GM19452 (cell line): ENCODE data around the gene RGS14.
"Not testable (repeated sequence)": the region's sequence is repeated elsewhere in the genome, so short reads cannot be mapped to it uniquely, and the experiment has no call there.

Source experiments
- ATAC-seq: cut with Tn5 transposase; IDR thresholded peaks from one replicate; pipeline ENCODE4 v1.9.1; 2021; ENCODE audit not compliant: unreplicated experiment

The RGS14 gene

DNA sequence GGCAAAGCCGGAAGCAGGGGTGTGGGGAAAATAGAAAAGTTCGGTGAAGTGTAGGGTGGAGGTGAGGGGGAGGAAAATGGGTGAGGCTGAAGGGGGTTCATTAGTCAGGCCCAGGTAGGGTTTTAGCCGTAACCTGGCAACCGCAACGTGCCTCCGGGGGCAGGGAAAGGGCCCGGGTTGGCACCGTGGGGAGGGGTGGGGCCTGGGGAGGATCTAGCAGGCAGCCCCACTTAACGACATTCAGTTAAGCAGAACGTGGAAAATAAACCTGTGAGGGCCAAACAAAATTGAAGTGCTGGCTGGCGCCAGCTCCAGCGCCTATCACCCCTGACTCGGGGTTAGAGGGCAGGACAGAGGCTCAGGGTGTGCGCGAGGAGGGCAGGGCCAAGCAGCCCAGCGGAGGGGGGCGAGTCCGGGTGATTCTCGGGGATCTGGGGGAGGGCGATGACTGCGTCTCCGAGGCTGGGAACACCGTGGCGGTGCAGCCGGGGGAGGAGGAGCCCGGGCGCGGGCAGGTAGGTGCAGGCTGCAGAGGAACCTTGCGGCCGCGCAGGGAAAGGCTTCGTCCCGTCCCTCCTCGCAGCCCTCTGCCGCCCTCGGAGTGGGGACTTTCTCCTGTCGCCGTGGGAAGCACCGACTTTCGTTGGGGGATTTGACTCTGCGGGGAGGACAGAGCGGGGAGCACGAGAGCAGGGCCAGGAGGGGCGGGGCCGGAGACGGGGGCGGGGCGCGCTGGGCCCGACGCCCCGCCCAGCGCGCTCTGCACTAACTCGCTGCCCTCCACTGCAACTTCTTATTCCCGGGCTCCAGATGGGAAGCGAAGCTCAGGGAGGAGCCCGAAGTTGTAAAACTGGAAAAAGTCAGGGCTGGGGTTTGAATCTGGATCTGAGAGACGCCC, 5.1 kb downstream of the RGS14 start:
- no peak for ATAC-seq

DNA sequence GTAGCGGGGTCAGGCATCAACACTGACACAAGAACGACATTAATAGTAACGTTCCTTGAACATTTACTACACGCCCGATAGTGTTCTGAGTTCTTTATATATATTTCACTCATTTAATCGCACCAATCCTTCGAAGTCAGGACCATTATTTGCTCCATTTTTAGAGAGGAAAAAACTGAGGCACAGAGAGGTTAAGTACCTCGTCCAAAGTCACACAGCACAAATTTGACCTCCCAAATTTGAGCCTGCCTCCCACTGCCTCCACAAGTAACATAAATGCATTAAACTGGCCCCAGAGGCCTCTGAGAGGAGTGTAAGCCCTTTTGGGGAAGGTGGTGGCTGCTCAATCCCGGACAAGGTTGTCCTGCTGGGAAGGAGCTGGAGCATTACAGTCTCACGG, 5.8 kb downstream of the RGS14 start:
- ATAC-seq: no peak

DNA sequence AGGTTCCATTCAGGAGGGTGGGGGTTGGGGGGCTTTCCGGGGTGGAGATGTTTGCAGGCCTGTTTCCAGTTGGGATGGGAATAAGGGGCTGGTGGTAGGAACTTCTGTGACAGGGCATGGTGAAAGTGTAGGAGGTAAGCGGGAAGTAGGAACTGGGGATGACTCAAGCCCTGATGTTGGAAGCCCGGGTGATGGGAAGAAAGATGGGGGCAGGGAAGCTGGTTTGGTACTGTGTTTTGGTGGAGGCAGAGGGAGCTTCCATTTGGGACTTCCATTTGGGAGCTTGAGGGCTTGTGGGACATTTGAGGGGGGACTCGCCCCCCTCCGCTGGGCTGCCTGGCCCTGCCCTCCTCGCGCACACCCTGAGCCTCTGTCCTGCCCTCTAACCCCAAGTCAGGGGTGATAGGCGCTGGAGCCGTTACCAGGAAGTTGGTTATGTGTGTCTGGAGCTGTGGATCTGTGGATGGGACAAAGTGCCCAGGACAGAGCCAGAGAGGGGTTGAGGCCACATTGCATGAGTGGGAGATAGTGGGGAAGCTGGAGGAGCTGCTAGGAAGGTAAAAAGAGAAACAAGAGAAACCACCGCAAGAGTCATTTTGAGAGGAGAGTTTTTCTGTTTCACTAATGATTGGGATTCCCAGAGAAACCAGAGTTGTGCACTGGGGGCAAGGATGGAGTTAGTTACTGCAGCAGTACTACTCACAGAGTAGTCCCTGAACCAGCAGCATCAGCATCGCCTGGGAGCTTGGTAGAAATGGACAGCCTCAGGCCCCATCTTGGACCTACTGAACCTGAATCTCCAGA, 6.6 kb downstream of the RGS14 start:
- ATAC-seq: no peak

DNA sequence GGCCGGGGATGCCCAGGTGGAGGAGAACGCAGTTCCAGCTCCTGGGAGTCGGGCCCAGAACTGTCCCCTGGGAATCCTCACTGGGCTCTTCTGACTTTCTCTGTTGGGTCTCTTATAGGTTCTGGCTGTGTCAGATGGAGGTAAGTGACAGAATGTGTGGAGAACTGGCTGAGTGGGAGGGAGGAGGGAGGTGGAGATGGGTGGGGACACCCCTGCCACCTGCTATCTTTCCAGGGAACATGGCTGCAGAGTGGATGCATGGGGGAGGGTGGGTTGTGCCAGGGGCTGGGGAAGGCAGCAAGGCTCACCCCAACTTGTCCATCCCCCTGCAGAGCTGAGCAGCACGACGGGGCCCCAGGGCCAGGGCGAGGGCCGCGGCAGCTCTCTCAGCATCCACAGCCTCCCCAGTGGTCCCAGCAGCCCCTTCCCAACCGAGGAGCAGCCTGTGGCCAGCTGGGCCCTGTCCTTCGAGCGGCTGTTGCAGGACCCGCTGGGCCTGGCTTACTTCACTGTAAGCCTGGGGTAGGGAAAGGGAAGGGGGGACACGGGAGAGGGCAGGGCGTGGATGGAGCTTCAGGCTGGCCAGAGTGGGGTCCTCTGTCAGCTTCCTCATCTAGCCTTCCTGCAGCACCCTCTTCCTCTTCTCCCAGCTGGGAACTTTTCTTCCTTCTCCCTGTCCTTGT, 8.3 kb downstream of the RGS14 start:
- no peak for ATAC-seq

DNA sequence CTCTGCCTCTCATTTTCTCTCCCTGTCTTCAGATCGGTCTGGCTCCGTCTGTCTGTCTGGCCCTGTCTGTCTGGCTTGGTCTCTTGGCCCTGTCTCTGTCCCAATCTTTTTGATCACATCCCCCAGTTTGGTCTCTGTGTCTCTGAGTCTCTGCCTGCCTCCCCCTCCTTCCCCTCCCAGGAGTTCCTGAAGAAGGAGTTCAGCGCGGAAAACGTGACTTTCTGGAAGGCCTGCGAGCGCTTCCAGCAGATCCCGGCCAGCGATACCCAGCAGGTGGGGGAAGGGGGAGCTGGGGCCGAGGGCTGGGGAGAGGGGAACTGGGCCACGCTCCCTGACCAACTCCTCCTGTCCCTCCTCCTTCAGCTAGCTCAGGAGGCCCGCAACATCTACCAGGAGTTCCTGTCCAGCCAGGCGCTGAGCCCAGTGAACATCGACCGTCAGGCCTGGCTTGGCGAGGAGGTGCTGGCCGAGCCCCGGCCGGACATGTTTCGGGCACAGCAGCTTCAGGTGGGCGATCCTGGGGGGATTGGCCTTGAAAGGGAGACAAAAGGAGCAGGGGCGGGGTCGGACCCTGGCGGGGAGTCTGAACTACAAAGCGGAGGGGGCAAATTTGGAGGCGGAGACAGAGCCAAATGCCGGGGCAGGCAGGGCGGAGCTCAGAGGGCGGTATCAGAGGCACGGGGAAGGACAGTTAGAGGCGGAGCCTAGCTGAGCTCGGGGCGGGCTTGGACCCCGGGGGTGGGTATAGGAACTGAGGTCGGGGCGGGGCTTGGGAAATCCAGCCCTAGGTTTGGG, 9.0 kb downstream of the RGS14 start:
- ATAC-seq: no peak

DNA sequence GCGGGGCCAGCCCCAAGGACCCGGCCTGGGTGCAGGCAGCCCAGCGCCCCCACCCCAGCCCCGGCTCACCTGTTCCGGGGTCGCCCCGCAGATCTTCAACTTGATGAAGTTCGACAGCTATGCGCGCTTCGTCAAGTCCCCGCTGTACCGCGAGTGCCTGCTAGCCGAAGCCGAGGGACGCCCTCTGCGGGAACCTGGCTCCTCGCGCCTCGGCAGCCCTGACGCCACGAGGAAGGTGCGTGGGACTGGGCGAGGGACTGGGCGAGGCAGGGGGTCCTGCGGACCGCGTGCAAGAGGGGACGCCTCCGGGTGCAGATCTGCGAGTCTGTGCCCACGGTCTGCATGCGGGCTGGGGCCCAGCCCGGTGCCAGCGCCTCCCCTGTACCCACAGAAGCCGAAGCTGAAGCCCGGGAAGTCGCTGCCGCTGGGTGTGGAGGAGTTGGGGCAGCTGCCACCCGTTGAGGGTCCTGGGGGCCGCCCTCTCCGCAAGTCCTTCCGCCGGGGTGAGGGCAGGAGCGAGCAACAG, 9.7 kb downstream of the RGS14 start:
- ATAC-seq: no peak

DNA sequence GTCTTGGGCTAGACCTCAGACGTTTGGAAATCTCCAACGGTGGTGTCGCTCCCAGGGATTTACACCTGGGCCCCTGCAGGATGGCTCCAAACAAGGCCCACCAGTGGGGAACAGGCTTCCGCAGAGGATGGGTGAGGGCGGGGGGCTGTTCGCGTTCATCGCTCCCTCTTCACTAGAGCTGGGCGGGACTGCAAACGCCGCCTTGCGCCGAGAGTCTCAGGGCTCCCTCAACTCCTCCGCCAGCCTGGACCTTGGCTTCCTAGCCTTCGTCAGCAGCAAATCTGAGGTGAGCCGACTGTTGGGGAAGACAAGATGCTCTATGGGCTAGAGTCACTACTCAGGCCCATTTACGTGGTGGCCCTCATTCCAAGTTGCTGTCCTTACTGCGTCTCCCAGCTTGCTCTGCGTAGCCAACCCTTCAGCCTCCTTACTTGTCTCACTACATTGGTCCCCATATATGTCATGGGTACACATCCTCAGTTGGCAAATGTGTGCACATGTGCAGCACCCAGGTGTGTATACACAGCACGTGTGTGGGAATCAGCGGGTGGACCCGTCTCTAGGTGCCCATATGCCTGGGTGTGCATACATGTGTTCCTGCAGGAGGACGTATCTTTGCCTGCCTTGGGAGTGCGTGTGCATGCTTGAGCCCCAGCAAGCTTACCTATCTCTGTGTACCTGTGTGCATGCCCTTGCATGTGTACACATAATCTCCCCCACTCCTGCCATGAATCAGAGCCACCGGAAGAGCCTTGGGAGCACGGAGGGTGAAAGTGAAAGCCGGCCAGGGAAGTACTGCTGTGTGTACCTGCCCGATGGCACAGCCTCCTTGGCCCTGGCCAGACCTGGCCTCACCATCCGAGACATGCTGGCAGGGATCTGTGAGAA, 10.5 kb downstream of the RGS14 start:
- ATAC-seq: no peak

DNA sequence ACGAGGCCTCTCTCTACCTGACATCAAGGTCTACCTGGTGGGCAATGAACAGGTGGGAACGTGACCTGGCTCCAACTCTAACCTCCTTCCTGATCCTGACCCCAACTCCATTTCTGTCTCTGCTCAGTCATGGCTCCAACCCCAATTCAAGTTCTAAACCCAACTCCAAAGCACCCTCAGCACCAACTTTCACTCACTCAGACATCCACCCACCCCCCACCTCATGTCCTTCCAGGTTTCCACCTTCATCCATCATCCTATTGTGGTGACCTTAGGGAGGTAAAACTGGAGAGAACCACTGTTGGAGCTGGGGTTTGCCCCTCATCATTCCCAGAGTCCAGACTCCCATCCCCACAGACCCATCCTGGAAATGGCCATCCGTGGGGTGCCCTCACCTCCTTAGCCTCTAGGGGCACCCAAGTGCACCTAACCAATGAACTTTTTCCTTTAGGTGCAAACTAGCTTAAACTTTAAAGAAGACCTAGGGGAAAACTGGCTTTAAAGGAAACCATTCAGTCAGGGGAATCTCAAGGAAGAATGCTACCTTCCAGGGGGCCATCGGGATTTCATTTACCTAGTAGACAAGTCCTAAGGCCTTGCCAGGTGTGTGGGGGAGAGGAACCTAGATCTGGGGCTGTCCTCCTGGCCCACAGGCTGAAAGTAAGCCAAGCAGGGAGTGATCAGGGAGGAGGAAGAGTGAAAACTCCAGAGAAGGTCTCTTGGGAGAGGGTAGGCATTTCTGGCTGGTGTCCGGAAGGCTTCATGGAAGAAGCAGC, 11.3 kb downstream of the RGS14 start:
- ATAC-seq: no peak

DNA sequence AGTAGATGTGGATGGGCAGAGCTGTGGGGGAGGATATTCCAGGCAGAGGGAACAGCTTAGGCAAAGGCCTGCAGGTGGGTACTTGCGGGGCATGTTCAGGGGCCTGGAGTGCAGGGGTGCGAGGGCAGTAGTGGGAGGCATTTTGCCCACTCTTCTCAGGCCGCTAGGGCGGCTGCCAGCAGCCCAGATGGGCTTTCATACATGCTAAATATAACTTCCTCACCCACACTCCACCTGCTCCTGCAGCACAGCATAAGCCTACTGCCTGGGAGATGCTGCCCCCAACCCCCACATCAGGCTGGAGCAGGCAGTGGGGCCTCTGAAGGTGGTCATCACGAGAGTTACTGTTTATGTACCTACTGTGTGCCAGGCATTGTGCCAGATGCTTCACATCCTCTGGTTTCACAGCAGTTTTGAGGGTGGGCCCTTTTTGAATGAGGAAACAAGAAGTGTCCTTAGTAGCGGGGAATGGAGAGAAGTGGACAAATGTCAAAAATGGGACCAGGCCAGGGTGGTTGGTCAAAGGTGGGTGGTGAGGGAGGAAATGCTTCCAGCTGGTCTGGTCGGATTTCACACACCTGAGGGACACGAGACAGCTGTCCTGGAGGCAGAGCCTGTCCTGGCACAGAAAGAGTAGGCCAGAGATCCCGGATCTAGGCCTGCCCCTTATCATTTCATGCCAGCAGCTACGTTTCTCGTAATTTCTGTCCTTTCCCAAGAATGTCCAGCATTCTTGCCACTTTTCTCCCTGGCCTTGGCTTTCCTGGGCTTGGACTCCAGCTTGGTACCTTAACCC, 12.1 kb downstream of the RGS14 start:
- ATAC-seq: no peak

DNA sequence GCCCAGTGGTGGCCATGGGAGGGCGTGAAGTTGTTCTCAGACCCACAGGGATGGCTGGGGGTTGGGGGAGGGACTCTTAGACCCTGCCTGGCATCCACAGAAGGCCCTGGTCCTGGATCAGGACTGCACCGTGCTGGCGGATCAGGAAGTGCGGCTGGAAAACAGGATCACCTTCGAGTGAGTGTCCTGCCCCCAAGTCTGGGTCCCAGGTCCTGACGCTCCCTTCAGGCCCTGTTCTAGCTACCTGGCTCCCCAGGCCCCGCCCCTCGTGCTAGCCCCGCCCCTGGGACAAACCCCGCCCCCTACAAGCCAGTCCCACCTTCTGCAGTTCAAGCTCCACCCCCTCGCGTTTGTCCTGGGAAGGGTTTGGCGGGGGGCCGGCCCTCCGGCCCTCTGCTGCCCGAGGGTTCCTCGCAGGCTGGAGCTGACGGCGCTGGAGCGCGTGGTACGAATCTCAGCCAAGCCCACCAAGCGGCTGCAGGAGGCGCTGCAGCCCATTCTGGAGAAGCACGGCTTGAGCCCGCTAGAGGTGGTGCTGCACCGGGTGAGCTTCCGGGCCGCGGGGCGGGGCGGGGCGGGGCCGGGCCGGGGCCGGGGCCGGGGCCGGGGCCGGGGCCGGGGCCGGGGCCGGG, 12.9 kb downstream of the RGS14 start:
- peak; percentile 54 for ATAC-seq

DNA sequence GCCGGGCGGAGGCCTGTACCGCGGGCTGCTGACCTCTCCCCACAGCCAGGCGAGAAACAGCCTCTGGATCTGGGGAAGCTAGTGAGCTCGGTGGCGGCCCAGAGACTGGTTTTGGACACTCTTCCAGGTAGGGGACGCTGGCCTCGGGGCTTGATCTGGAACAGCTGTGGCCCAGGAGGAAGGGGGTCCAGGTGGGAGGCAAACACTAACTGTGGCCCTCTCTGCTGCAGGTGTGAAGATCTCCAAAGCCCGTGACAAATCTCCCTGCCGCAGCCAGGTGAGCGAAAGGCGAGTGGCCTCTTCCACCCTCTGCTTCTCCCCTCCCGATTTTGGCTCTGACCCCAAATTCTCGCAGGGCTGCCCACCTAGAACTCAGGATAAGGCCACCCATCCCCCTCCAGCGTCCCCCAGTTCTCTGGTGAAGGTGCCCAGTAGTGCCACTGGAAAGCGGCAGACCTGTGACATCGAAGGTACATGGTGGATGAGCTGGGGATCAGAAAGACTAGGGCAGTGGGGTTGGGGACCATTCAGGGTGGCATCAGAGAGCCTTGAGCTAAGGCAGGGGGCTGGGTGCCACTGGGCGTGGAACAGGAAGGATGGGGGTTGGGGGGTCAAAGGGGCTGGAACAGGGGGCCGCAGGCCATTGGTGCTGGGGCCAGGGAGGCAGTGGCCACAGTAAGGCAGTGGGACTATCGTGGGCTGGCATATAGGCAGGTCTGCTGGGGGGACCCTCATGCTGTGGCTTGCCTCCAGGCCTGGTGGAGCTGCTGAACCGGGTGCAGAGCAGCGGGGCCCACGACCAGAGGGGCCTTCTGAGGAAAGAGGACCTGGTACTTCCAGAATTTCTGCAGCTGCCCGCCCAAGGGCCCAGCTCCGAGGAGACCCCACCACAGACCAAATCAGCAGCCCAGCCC, 13.7 kb downstream of the RGS14 start:
- no peak for ATAC-seq

DNA sequence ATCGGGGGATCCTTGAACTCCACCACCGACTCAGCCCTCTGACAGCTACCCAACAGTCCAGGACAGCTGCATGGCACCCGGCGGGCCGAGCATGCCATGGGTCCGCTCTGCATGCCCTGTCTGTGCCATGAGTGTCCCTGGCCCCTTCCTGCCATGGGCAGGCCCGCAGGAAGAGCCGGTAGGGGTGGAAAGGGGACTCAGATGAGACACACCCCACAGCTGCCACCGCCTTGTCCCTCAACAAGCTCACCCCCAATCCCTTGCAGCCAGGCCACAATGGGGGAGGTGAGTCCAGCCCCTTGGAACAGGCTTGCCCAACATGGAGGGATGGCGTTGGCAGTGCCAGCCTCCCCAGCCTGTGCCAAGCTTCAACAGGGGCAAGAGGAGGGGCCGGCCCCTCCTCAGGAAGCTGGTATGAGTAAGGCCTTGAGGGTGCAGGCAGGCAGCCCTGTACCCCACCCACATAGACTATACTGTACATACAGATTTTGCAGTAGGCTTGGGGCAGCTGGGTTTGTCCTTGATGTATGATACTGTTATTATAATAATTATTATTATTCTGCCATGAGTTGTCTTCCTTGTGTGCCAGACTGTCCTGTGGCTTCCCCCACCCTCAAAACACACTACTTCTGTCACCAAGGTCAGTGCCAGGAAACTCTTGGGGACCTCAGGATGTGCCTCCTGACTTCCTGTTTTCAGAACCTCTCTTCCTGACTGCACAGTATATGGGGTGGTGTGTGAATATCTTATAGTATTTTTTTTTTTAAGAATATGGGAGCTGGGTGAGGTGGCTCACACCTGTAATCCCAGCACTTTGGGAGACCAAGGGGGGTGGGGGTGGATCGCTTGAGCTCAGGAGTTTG, 14.5 kb downstream of the RGS14 start:
- no peak for ATAC-seq

DNA sequence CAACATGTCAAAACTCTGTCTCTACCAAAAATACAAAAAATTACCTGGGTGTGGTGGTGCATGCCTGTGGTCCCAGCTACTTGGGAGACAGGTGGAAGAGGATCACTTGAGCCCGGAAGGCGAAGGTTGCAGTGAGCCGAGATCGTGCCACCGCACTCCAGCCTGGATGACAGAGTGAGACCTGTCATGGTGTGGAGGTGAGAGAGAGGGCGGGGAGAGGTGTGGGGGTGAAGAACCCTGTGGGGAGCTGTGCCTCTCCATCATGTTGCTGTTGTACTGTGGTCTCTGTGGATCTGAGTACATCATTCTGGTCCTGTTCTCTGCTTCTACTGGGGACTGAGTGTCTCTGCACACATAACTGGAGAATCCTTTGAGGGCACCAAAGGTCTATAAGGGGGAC, 15.2 kb downstream of the RGS14 start:
- ATAC-seq: no peak

DNA sequence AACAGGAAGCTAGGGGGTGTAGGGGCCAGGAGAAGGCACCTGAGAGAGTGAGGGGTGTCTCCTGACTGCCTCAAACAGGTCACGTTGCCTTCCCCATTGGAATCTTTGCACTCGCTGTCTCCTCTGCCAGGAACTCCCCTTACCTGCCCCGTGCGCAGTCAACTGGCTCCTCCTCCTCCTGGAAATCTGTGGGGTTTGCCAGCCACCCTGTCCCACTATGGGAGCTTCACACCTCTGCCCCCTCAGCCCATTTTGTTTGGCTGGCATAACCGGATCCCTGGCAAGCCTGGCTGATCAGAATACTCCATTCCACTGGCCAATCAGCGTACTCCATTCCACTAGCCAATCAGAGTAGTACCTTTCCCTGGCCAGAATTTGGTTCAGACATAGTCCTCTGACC, 16.1 kb downstream of the RGS14 start:
- no peak for ATAC-seq

DNA sequence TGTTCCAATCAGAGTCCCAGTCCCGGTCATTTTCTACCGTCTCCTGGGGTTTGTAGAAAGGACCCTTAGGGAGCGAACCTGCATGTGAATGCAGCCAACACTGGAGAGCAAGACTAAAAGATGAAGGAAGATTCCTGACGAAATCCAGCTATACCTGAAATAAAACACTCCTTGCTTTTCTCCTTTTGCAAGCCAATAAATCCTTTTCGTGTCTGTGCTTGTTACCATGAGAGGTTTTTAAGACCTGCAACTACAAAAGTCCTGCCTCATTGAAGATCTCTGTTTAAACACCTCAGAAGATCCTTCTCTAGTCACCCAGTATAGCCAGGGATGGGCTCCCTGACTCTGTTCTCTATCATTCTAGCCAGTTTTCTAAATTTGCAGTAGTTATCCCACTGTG, 16.5 kb downstream of the RGS14 start:
- no peak for ATAC-seq

DNA sequence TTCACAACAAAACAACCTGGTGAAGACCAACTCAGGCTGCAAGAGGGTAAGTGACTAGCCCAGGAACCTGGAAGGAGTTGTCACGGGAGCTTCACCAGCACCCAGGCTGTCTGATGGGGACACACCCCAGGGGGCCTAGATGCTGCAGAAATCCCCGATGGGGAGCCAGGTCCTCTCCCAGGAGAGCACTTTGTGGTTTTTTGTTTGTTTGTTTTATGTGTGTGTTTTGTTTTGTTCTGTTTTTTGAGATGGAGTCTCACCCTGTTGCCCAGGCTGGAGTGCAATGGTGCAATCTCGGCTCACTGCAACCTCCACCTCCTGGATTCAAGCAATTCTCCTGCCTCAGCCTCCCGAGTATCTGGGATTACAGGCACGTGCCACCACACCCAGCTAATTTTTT, 17.8 kb downstream of the RGS14 start:
- ATAC-seq: not testable (repeated sequence)
